Measurements from ENCODE around the gene STPG1.

The STPG1 gene

DNA sequence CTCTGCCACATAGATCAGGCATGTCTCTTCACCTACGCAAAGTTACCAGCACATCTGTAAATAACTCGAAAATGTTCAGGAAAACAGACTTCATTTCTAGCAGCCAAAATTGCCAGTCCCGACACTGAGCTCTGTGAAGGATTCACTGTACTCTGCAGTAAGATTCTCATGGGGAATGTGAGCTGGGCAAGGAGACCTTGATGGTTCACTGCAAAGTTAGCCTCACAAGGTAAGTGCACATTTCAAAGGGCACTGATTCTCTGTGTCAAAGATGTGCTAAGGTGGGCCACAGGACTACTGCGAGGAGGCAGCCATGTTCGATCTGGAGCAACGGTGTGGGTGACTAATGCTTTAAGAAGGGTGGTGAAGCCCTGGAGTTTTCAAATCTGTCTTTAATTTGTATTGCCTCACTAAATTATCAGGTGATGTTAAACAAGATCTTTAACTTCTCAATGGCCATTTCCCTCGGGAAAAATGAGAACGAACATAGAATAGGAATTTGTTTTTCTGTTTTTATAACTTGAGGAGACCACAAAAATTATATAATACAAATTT is 25.2 kb downstream of the STPG1 start:
- Histone ChIP-seq H2AFZ (no peak overlapping the region), H3K27me3 (ENCODE audit: control insufficient read depth, insufficient read depth, low read length) (no peaks in the 10 kb centered on the region), H3K36me3 (ENCODE audit: control insufficient read depth, insufficient read depth, low read length) (no peaks in the 10 kb centered on the region), H3K4me3 (ENCODE audit: low read depth, low read length) (no peak overlapping the region), H3K4me2 (ENCODE audit: low read length) (no peak overlapping the region), H3K9ac (no peak overlapping the region), H3K27ac (no peak overlapping the region), H3K4me1 (no peaks in the 10 kb centered on the region), H3K9me3 (ENCODE audit: control insufficient read depth, low read length) (no peaks in the 10 kb centered on the region), H3K79me2 (no peaks in the 10 kb centered on the region)
- TF ChIP-seq, protein P1, sequence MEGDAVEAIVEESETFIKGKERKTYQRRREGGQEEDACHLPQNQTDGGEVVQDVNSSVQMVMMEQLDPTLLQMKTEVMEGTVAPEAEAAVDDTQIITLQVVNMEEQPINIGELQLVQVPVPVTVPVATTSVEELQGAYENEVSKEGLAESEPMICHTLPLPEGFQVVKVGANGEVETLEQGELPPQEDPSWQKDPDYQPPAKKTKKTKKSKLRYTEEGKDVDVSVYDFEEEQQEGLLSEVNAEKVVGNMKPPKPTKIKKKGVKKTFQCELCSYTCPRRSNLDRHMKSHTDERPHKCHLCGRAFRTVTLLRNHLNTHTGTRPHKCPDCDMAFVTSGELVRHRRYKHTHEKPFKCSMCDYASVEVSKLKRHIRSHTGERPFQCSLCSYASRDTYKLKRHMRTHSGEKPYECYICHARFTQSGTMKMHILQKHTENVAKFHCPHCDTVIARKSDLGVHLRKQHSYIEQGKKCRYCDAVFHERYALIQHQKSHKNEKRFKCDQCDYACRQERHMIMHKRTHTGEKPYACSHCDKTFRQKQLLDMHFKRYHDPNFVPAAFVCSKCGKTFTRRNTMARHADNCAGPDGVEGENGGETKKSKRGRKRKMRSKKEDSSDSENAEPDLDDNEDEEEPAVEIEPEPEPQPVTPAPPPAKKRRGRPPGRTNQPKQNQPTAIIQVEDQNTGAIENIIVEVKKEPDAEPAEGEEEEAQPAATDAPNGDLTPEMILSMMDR (IDR thresholded peaks at IDR 0.05) = no peak

DNA sequence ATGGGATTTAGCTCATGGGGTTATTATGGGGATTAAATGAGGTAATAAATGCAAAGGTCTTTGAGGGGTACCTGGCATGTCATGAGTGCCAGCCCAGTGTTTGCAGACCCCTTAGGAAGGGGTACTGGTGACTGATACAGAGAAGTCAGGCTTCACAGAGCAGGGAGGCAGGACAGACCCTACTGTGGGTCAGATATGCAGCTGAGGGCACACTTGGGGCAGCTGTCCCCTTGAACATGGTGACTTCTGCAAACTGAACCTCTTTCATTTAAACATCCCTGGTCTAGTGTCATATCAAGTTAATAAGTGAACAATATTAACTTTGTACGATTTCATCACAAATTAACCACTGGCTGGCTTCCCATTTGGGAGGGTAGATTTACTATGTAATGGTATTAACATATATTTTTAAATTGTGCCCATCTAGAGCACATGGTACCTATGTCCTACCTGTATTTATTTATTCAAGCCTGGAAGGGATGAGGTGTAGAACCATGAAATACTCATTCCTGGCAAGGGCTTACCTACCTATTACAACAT is 25.9 kb downstream of the STPG1 start:
- Histone ChIP-seq H3K4me3 (ENCODE audit: low read depth, low read length) (no peak overlapping the region), H3K79me2 (no peaks in the 10 kb centered on the region), H3K4me2 (ENCODE audit: low read length) (no peak overlapping the region), H3K9ac (no peak overlapping the region), H3K27ac (no peak overlapping the region), H3K27me3 (ENCODE audit: control insufficient read depth, insufficient read depth, low read length) (no peaks in the 10 kb centered on the region), H3K9me3 (ENCODE audit: control insufficient read depth, low read length) (no peaks in the 10 kb centered on the region), H2AFZ (no peak overlapping the region), H3K4me1 (no peaks in the 10 kb centered on the region), H3K36me3 (ENCODE audit: control insufficient read depth, insufficient read depth, low read length) (no peaks in the 10 kb centered on the region)
- TF ChIP-seq, protein P1 (IDR thresholded peaks at IDR 0.05) = no peak

DNA sequence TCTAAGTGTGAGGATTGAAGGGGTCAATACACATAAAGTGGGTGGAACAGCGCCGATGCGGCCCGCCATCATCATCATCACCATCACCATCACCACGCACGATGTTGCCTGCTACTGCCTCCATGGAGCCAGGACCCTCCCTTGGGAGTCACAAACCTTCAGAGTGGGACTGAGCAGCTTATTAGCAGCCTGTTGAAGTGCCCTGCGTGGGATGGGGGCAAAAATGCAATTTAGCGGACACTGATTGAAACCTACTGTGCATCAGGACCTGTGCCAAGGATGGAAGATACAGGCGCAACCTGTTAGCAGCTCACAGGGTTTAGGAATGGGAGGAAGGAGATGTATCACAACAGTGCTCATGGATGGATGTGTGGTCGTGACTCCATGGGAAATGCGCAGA is 26.7 kb downstream of the STPG1 start:
- H3K9ac ChIP-seq = no peak overlapping the region
- H3K27ac ChIP-seq = no peak overlapping the region
- H3K9me3 ChIP-seq (ENCODE audit: control insufficient read depth, low read length) = no peaks in the 10 kb centered on the region
- H3K4me2 ChIP-seq (ENCODE audit: low read length) = no peak overlapping the region
- no peaks in the 10 kb centered on the region for H3K79me2 ChIP-seq
- H3K4me3 ChIP-seq (ENCODE audit: low read depth, low read length) = no peak overlapping the region
- H3K36me3 ChIP-seq (ENCODE audit: control insufficient read depth, insufficient read depth, low read length) = no peaks in the 10 kb centered on the region
- H3K4me1 ChIP-seq = no peaks in the 10 kb centered on the region
- TF ChIP-seq, protein P1 (IDR thresholded peaks at IDR 0.05) = no peak
- H3K27me3 ChIP-seq (ENCODE audit: control insufficient read depth, insufficient read depth, low read length) = no peaks in the 10 kb centered on the region
- no peak overlapping the region for H2AFZ ChIP-seq

DNA sequence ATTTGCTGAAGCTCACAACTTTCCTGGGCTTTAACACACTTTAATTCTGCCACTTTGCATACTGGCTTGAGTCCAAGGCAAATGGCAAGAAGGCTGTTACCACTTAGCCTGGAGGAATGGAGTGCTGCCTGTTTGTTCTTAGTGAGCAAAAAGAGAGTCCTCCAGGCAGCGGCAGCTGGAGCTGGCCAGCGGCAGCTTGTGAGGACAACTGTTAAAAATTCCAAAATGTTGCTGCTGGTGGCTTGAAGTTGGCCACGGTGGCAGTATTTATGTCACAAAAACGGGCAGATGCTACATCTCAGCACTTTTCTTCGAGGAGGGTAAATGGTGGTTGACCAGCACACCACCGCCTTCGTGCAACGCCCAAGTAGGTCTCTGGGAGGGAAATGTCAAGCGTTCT is 27.3 kb downstream of the STPG1 start:
- Histone ChIP-seq H3K79me2 (no peaks in the 10 kb centered on the region), H3K9ac (no peak overlapping the region), H3K27me3 (ENCODE audit: control insufficient read depth, insufficient read depth, low read length) (no peaks in the 10 kb centered on the region), H3K4me1 (no peaks in the 10 kb centered on the region), H3K4me3 (ENCODE audit: low read depth, low read length) (no peak overlapping the region), H3K9me3 (ENCODE audit: control insufficient read depth, low read length) (no peaks in the 10 kb centered on the region), H2AFZ (no peak overlapping the region), H3K27ac (no peak overlapping the region), H3K4me2 (ENCODE audit: low read length) (no peak overlapping the region), H3K36me3 (ENCODE audit: control insufficient read depth, insufficient read depth, low read length) (no peaks in the 10 kb centered on the region)
- TF ChIP-seq, protein P1 (IDR thresholded peaks at IDR 0.05) = no peak
